Prostate gland (tissue), 2 donors: Measurements from ENCODE around the gene FKBP6. TPM values are rescaled to one million over a fixed set of nuclear protein-coding genes. Genes with fewer than 3 reads are reported as not detected.
"Not testable (repeated sequence)": the region's sequence is repeated elsewhere in the genome, so short reads cannot be mapped to it uniquely, and the experiment has no call there.

Experiments used
- DNase-seq: peaks from one replicate; pipeline ENCODE4 v3.0.0-alpha.2; 2019; ENCODE audit warnings: low spot score
- H3K27ac ChIP-seq, 2 donors: fragments of 200-600 bp; sonication (generic); 2 replicates each; pipeline ENCODE4 v1.5.1; 2017 to 2019
- H3K27me3 ChIP-seq: fragments of 200-600 bp; sonication (generic); replicated peaks from 2 replicates; pipeline ENCODE4 v1.5.1; 2019; ENCODE audit not compliant: insufficient read depth
- H3K36me3 ChIP-seq, 2 donors: fragments of 200-600 bp; sonication (generic); 1 replicate in 1 of 2; 2 replicates in 1 of 2; pipeline versions ENCODE4 v1.5.1 to v1.8.1; 2017 to 2019
- H3K4me1 ChIP-seq: fragments of 200-600 bp; sonication (generic); replicated peaks from 2 replicates; pipeline ENCODE4 v1.5.1; 2019
- H3K4me3 ChIP-seq, 2 donors: fragments of 200-600 bp; sonication (generic); 2 replicates each; pipeline ENCODE4 v1.5.1; 2017 to 2019
- H3K9me3 ChIP-seq: fragments of 200-600 bp; sonication (generic); 2 replicates; pipeline ENCODE4 v1.5.1; 2017
- POLR2A ChIP-seq: fragments of 450-650 bp; IDR thresholded peaks from one replicate; pipeline ENCODE4 v1.6.1; 2016; ENCODE audit warnings: antibody characterized with exemption, mild to moderate bottlenecking
- POLR2AphosphoS5 ChIP-seq: sonication (generic); formaldehyde crosslinking; IDR thresholded peaks from one replicate; pipeline ENCODE4 v1.6.1; 2017; ENCODE audit warnings: antibody characterized with exemption
- WGBS: methylation state at CpG from one replicate; pipeline ENCODE4 v1.1.5; 2018; 5-methylcytosine and 5-hydroxymethylcytosine counted together
- intact Hi-C: fragments of 100-400 bp; cut with DNase I; formaldehyde crosslinking; loops from one replicate; pipeline ENCODE4 v1.14.2; 2022
- total RNA-seq, 2 donors: library from RNA; depleted of rRNA; stranded (reverse); fragments of >200 nt; gene quantifications; one replicate each; pipeline ENCODE4 v1.1.0, GENCODE V29; 2016
- TF ChIP-seq, protein P1 (sequence below), 4 experiments: fragments of 200-600 bp in 2 of 4; fragments of 450-650 bp in 2 of 4; sonication (generic) in 2 of 4; IDR thresholded peaks; 1 replicate in 3 of 4; 2 replicates in 1 of 4; pipeline ENCODE4 v1.5.1; 2016 to 2019; ENCODE audit warnings: antibody characterized with exemption in 4 of 4, mild to moderate bottlenecking in 2 of 4, moderate library complexity in 2 of 4

Gene FKBP6, protein sequence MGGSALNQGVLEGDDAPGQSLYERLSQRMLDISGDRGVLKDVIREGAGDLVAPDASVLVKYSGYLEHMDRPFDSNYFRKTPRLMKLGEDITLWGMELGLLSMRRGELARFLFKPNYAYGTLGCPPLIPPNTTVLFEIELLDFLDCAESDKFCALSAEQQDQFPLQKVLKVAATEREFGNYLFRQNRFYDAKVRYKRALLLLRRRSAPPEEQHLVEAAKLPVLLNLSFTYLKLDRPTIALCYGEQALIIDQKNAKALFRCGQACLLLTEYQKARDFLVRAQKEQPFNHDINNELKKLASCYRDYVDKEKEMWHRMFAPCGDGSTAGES
- 10 to 100 TPM in 1 of 2 donors, not detected in 1; 16.5 TPM for total RNA-seq

DNA sequence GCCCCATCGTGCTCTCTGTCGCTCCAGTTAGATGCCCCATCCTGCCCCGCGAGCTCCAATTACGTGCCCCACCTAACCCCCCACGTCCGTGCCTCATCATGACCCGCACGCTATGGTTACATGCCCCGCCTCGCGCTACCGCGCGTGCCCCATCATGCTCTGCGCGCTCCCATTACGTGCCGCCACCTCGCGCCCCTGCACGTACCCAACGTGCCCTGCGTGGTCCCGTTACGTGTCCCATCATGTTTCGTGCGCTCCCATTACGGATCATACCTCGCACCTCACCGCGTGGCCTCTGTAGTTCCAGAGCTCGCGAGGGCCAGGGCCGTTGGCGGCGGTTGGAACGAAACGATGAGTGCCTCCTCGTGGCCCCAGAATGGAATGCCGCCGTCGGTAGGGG lies at the start of gene FKBP6, which contains the start of gene TRIM50:
Gene FKBP6 (plus strand): TSS at position 240 of the 400 bp plus-strand sequence. CDS start 268 bp downstream, outside the sequence.
Gene TRIM50 (minus strand): TSS at position 161 of the 400 bp plus-strand sequence. CDS start 3,295 bp downstream, outside the sequence.
- 95% methylated on average over 43 of the region's 43 CpGs for WGBS
- H3K4me3 ChIP-seq: not testable (repeated sequence)

DNA sequence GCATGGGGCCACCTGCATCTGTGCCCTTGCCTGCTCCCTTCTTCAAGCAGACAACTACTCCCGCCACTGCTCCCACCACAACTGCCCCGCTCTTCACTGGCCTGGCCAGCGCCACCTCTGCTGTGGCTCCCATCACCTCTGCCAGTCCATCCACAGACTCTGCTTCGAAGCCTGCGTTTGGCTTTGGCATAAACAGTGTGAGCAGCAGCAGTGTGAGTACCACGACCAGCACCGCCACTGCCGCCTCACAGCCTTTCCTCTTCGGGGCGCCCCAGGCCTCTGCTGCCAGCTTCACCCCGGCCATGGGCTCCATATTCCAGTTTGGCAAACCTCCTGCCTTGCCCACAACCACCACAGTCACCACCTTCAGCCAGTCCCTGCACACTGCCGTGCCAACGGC lies 30.7 kb upstream of the FKBP6 start:
- H3K4me3 ChIP-seq, intact Hi-C loops, H3K27me3 ChIP-seq, H3K9me3 ChIP-seq, H3K4me1 ChIP-seq, DNase-seq, H3K36me3 ChIP-seq, H3K27ac ChIP-seq: not testable (repeated sequence)
- WGBS: no CpG with 5 or more reads among the region's 13 CpGs

More for the DNA sequence above, at the start of gene FKBP6, which contains the start of gene TRIM50:
- intact Hi-C loops, H3K9me3 ChIP-seq, H3K27ac ChIP-seq, H3K4me1 ChIP-seq, H3K27me3 ChIP-seq, DNase-seq, H3K36me3 ChIP-seq: not testable (repeated sequence)

DNA sequence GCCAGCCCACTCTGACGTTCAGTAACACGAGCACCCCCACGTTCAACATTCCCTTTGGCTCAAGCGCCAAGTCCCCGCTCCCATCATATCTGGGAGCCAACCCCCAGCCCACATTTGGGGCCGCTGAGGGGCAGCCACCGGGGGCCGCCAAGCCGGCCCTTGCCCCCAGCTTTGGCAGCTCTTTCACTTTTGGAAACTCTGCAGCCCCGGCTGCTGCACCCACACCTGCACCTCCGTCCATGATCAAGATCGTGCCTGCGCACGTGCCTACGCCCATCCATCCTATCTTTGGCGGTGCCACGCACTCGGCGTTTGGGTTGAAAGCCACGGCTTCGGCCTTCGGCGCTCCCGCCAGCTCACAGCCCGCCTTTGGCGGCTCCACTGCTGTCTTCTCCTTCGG lies 30.3 kb upstream of the FKBP6 start:
- DNase-seq, H3K9me3 ChIP-seq, H3K4me1 ChIP-seq, H3K36me3 ChIP-seq, intact Hi-C loops, H3K27me3 ChIP-seq, H3K4me3 ChIP-seq, H3K27ac ChIP-seq: not testable (repeated sequence)
- WGBS: 91% methylated on average over 18 of the region's 27 CpGs

DNA sequence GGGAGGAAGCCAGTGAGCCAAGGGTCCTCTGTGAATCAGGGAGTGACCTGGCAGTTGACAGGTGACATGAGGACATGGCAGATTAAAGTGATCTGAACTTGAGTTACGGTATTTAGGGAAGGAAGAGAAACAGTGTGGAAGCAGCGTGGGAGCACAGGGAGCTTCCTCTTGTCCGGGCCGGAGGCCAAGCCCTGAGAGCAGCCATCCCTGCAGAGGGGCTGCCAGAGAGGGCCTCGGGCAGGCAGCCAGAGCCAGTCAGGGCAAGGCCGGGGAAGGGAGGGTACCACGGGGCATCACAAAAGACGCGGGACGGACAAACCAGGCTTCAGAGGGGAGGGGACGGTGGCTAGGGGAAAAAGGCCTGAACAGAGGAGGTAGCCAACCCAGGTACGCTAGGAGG lies 28.1 kb upstream of the FKBP6 start:
- H3K36me3 ChIP-seq, H3K4me3 ChIP-seq, H3K9me3 ChIP-seq, H3K27me3 ChIP-seq, H3K4me1 ChIP-seq, intact Hi-C loops, H3K27ac ChIP-seq, DNase-seq: not testable (repeated sequence)
- WGBS: 41% methylated on average over 7 of the region's 12 CpGs

DNA sequence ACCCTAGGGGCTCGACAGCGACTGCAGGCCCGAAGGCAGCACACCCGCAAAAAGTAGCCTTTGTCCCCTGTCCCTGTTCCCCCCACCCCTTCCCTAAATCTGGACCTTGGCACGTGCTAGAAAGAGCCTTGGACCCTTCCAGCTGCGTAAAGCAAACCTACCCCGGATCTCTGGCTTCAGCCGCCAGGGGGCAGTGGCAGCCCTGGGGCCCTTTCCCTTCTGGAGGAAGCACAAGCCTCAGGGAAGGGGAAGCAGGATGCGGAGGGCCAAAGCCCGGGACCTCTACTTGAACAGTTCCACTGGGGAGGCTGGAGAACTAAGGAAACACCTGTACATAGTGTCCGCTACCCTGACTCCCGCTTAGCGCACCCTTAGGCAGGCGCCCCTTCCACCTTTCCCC lies 26.9 kb upstream of the FKBP6 start:
- H3K27ac ChIP-seq, DNase-seq, H3K27me3 ChIP-seq, intact Hi-C loops, H3K9me3 ChIP-seq, H3K4me3 ChIP-seq, H3K36me3 ChIP-seq, H3K4me1 ChIP-seq: not testable (repeated sequence)
- WGBS: 87% methylated on average over 9 of the region's 14 CpGs

DNA sequence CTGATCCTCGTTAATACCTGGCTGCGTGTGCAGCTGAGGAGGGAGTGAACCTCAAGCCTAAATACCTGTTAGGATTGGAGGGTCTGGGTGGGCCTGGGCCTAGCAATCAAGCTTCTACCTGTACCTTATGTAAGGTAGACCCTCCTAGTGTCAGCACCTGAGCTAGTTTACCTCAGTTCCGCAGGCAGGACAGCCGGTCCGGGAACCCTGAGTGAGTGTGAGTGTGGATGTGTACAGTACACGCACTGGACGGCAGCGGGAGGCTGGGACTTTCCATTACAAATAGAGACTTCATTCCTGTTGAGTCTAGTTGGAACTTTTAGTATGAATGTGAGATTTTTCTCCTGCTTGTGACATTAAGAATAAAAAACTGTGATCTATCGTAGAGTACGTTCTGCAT lies 25.1 kb upstream of the FKBP6 start:
- H3K9me3 ChIP-seq: not testable (repeated sequence)
- WGBS: 95% methylated on average over 10 of the region's 10 CpGs

DNA sequence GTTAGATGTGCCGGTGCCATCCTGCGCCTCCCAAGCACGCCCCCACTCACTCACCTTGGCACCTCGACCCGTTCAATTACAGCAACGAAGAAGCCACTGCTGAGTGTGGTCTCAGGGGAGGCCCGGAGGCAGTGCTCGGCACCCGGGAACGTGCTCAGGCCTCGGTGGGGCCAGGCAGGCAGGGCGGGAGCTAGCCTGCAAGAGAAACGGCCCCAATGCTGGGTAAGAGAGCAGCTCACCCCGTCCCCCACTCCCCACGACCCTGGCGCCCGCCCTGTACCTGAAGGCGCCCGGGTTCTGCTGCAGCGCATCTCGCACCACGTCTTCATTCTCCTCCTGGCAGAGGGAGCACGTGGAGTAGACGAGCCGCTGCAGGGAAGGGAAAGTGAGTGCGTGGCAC lies 24.4 kb upstream of the FKBP6 start:
- DNase-seq: no peak
- Histone ChIP-seq H3K4me3 (no peak overlapping the region), H3K36me3 (no peaks in the 10 kb centered on the region), H3K9me3 (no peaks in the 10 kb centered on the region), H3K4me1 (no peaks in the 10 kb centered on the region), H3K27me3 (no peaks in the 10 kb centered on the region), H3K27ac (no peak overlapping the region)
- TF ChIP-seq POLR2AphosphoS5 (no peak), POLR2A (no peak)
- TF ChIP-seq, protein P1, sequence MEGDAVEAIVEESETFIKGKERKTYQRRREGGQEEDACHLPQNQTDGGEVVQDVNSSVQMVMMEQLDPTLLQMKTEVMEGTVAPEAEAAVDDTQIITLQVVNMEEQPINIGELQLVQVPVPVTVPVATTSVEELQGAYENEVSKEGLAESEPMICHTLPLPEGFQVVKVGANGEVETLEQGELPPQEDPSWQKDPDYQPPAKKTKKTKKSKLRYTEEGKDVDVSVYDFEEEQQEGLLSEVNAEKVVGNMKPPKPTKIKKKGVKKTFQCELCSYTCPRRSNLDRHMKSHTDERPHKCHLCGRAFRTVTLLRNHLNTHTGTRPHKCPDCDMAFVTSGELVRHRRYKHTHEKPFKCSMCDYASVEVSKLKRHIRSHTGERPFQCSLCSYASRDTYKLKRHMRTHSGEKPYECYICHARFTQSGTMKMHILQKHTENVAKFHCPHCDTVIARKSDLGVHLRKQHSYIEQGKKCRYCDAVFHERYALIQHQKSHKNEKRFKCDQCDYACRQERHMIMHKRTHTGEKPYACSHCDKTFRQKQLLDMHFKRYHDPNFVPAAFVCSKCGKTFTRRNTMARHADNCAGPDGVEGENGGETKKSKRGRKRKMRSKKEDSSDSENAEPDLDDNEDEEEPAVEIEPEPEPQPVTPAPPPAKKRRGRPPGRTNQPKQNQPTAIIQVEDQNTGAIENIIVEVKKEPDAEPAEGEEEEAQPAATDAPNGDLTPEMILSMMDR (IDR thresholded peaks at IDR 0.05): no peak
- WGBS: 83% methylated on average over 26 of the region's 26 CpGs
- intact Hi-C loops: no loop called here

More for the DNA sequence above, 25.1 kb upstream of the FKBP6 start:
- H3K27ac ChIP-seq, intact Hi-C loops, H3K4me3 ChIP-seq, H3K4me1 ChIP-seq, DNase-seq, H3K36me3 ChIP-seq, H3K27me3 ChIP-seq: not testable (repeated sequence)

DNA sequence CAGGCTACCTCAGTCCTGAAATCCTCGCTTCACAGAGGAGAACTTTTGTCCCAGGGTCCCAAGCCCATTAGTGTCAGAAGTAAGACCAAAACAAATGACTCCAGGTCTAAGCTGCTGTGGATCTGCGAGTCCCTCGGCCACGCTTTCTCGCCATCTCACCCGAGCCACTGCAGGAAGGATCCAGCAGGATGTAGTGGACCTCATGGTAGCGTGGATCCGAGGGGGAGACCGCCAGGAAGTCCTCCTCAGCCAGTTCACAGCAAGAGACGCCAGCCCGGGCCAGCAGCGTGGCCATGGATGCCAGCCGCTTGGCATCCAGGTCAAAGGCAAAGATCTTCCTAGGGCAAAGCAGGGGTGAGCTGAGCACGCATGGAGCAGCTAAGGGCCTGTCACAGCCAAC lies 23.9 kb upstream of the FKBP6 start:
- DNase-seq: no peak
- intact Hi-C loops: no loop called here
- TF ChIP-seq POLR2AphosphoS5 (no peak), POLR2A (no peak)
- TF ChIP-seq, protein P1 (IDR thresholded peaks at IDR 0.05): no peak
- Histone ChIP-seq H3K4me1 (no peaks in the 10 kb centered on the region), H3K27me3 (no peaks in the 10 kb centered on the region), H3K36me3 (no peaks in the 10 kb centered on the region), H3K27ac (no peak overlapping the region), H3K4me3 (no peak overlapping the region), H3K9me3 (no peaks in the 10 kb centered on the region)
- 93% methylated on average over 14 of the region's 14 CpGs for WGBS

DNA sequence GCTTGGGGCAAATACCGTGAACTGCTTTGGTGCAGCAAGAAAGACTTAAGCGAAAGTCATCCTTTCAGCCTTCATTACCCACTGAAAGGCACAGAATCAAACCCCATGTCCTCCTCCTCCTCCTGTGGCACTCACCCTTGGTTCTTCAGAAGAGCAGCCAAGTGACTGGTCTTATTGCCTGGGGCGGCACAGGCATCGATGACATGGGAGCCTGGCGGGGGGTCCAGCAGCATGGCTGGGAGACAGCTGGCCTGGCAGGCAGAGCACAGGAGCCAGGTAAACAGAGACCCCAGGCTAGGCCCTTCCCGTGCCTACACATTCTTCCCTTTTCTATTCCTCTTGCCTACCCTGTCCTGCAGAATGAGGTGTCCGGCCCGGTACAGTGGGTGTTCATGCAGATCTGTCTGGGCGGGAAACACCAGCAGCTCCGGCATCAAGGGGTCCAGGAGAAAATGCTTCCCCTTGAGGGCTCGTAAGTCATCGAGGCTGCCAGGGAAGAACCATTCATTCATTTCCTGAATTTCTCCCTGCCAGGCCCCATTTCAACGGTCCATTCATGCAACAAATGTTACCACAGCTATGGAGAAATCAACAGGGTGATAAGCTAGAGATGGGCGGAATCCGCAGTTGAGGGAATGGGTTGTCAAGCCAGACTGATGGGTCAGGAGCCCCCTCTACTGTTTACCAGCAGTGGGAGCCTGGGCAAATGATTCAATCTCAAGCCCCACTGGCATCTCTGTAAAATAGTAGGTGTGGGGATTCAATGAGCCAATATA lies 23.2 kb upstream of the FKBP6 start:
- H3K27ac ChIP-seq, H3K9me3 ChIP-seq, H3K4me1 ChIP-seq, H3K36me3 ChIP-seq, DNase-seq, intact Hi-C loops, H3K4me3 ChIP-seq, H3K27me3 ChIP-seq: not testable (repeated sequence)
- 90% methylated on average over 11 of the region's 15 CpGs for WGBS
